Activated naive CD4-positive, alpha-beta T cell treated with anti-CD3 and anti-CD28 coated beads, Interleukin-2, amount 50 U/mL, for 24 hours (primary cell): ENCODE measurements around the gene MAOA.
"Not testable (repeated sequence)": the region's sequence is repeated elsewhere in the genome, so short reads cannot be mapped to it uniquely, and the experiment has no call there.

Experiments
- H3K27ac Mint-ChIP-seq: one replicate; pipeline ENCODE4 v1.8.0; 2021; ENCODE audit warnings: mild to moderate bottlenecking, mixed read lengths
- H3K27me3 Mint-ChIP-seq: one replicate; pipeline ENCODE4 v1.8.0; 2021; ENCODE audit warnings: mixed read lengths
- H3K36me3 Mint-ChIP-seq: one replicate; pipeline ENCODE4 v1.8.0; 2021; ENCODE audit warnings: mixed read lengths
- H3K4me1 Mint-ChIP-seq: one replicate; pipeline ENCODE4 v1.8.0; 2021; ENCODE audit warnings: mixed read lengths
- H3K4me3 Mint-ChIP-seq: one replicate; pipeline ENCODE4 v1.8.0; 2021; ENCODE audit warnings: mild to moderate bottlenecking, mixed read lengths
- H3K9me3 Mint-ChIP-seq: one replicate; pipeline ENCODE4 v1.8.0; 2021; ENCODE audit warnings: mixed read lengths

MAOA gene

DNA sequence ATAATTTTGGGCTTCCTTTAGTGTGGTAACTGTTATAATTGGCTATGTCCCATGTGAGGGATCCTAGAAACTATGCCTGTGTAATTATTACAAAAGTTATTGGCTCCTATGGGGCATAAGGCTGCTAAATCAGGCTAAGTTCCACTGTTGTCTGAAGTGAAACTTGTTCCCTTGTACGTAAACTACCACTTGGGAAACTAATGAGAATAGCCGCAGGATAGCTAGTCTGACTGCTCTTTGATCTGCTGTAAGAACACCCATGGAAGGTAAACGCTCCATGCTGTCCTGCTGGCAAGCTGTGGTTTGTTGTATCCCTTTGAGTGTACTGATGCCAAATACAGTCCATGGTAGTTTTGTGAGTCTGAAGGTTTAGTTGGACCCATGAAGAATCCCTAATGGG, 9.3 kb upstream of the MAOA start:
- H3K27ac Mint-ChIP-seq = no peak overlapping the region
- H3K9me3 Mint-ChIP-seq = no peaks in the 10 kb centered on the region
- H3K4me1 Mint-ChIP-seq = no peaks in the 10 kb centered on the region
- no peaks in the 10 kb centered on the region for H3K36me3 Mint-ChIP-seq
- no peak overlapping the region for H3K4me3 Mint-ChIP-seq
- H3K27me3 Mint-ChIP-seq = no peaks in the 10 kb centered on the region

DNA sequence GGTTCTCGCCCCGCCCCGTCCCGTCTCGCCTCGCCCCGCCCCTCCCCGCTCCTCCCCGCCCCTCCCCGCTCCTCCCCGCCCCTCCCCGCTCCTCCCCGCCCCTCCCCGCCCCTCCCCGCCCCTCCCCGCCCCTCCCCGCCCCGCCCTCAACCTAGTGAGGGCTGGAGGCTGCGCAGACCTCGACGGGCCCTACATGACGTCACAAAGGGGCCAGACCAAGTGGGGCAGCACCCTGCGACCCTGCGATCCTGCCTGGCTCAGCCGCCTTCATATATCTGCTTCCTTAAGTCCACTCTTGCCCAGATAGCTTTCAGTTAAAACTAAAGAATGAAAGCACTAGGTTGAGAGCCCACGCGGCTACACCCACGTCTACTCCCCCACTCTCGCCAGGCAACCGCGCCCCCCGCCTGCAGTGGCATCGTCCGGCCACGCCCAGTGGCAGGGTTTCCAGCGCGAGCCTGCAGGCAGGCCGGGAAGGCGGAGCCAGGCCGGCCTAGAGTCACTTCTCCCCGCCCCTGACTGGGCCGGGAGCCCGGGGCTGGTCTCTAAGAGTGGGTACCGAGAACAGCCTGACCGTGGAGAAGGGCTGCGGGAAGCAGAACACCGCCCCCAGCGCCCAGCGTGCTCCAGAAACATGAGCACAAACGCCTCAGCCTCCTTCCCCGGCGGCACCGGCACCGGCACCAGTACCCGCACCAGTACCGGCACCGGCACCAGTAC, 1.5 kb upstream of the MAOA start:
- peaks cover 4% of the 10 kb centered on the region for H3K4me1 Mint-ChIP-seq
- H3K4me3 Mint-ChIP-seq = peak overlapping the region; percentile 91
- H3K9me3 Mint-ChIP-seq = no peaks in the 10 kb centered on the region
- no peaks in the 10 kb centered on the region for H3K27me3 Mint-ChIP-seq
- H3K36me3 Mint-ChIP-seq = no peaks in the 10 kb centered on the region
- H3K27ac Mint-ChIP-seq = peak overlapping the region; percentile 98

DNA sequence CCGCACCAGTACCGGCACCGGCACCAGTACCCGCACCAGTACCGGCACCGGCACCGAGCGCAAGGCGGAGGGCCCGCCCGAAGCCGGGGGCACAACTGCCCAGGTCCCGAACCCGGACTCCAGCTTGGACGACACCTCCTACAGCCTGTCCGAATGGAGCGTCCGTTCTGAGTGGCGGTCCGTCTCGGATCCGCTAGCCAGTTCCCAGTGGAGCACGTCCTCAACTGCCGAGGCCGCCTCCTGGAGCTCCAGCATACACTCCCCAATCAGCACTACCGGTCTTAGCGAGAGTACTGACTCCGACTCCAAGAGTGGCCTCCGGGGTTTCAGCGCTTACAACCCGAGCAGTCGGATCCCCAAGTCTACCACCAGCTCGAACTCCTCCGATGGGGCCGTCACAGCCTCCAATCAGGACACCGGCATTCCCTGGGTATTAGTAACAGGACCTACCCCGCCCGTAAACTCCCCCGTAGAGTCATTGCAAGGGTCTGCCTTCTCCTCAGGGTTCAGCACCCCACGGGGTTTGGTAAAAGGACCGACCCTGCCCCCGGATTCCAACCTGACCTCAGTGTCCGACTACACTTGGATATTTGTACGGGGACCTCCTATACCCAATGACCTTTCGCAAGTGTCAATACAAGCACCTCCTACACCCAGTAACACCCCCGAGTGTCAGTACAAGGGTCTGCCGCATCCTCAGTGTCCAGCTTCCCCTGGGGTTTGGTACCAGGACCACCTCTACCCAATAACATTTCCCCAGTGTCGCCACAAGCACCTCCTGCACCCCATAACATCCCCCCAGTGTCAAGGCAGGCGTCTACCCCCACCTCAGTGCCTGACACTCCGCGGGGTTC, 721 bp upstream of the MAOA start:
- no peaks in the 10 kb centered on the region for H3K27me3 Mint-ChIP-seq
- peak overlapping the region; percentile 91 for H3K4me3 Mint-ChIP-seq
- H3K27ac Mint-ChIP-seq = no peak overlapping the region
- H3K9me3 Mint-ChIP-seq = no peaks in the 10 kb centered on the region
- no peaks in the 10 kb centered on the region for H3K36me3 Mint-ChIP-seq
- H3K4me1 Mint-ChIP-seq = peaks cover 4% of the 10 kb centered on the region

DNA sequence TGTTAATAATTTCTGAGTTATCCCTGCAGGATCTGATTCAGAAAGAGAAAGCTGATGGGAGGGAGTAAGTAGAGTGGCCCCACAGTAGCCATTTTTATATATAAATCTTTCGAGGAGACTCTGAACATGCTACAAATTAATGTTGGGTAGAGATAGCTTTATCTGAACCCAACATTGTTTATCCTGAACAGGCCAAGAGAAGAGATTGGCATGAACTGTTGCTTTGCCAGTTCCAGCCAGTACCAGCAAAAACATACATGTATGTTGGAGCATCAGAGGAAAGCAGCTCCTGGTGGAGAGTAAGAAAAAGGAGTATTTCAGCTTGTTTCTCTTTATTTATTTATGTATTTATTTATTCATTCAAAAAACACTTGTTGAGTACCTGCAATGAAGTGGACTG, 1.6 kb downstream of the MAOA start:
- Mint-ChIP-seq H3K36me3 (no peaks in the 10 kb centered on the region), H3K27me3 (no peaks in the 10 kb centered on the region), H3K4me1 (peaks cover 4% of the 10 kb centered on the region), H3K27ac (no peak overlapping the region), H3K9me3 (no peaks in the 10 kb centered on the region), H3K4me3 (no peak overlapping the region)

DNA sequence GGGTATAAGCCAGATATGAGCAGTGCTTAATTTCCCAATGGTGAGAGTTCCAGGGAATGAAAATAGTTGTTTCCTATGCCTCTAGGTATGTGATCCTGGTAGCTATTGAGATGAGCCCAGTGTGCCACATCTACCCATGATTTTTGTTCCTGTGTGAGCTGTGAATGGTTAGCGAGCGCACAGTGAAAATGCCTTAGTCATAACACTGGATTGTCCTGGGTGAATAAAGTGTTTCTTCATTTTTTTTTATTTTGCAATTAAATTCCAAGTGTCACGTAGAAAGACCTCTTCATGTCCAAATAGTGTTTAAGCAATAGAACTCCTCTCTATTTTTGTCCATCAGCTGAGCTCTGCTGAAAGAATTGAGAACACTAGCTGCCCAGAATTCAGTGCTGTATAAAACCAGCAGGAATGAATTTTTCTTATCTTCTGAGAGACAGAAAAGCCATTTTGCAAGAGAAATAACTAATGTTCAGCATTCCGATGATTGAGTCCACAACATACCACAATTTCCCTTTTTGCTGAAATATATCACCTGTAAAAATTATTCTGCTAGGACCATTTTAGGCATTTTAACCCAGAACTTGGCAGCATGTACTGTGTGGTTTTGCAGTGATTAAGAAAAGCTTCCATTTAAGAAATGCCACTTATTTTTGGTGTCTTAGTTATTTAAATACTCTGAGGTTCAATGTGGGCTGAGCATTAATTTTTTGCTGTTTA, 5.6 kb downstream of the MAOA start:
- Mint-ChIP-seq H3K27me3 (peaks cover 12% of the 10 kb centered on the region), H3K27ac (no peak overlapping the region), H3K36me3 (no peaks in the 10 kb centered on the region), H3K4me1 (no peaks in the 10 kb centered on the region), H3K4me3 (no peak overlapping the region), H3K9me3 (no peaks in the 10 kb centered on the region)

DNA sequence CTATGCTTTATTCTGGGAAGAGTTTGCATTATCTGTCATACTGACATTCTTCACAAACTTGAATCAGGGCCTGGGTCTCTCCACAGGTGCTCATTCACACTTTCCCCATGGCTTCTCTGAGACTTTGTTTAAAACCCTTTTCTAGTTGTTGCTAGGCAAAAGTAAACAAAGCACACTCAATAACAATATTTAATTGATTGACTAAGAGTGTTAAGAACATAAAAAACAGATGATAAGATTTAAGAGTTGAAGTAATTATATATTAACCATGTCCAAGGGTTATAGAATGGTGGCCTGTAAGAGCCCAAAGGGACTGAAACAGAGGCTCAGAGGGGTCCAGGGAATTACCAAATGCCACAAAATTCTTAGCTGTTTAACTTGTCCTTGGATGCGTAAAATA, 7.1 kb downstream of the MAOA start:
- H3K4me1 Mint-ChIP-seq = no peaks in the 10 kb centered on the region
- H3K36me3 Mint-ChIP-seq = no peaks in the 10 kb centered on the region
- no peak overlapping the region for H3K27ac Mint-ChIP-seq
- H3K27me3 Mint-ChIP-seq = peaks cover 12% of the 10 kb centered on the region
- H3K4me3 Mint-ChIP-seq = no peak overlapping the region
- no peaks in the 10 kb centered on the region for H3K9me3 Mint-ChIP-seq

DNA sequence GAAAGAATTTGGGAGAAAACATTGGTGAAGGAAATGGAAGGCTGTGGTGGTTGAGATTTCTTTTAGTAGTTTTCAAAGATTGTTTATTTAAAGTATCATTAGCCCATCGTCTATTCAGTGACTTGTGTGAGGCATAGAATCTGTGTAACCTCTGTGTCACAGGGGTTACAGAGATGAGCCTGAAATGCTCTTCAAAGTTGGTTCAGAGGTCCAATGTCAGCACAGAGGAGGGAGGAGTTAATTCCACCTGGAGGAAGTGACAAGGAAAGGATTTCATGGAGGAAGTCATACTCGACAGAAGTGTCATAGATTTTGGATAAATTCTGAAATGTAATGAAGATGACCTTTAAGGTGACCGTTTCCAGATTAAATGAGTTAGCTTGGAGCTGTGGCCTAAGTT, 8.2 kb downstream of the MAOA start:
- Mint-ChIP-seq H3K4me3 (no peak overlapping the region), H3K27me3 (peaks cover 13% of the 10 kb centered on the region), H3K4me1 (no peaks in the 10 kb centered on the region), H3K36me3 (no peaks in the 10 kb centered on the region), H3K27ac (no peak overlapping the region), H3K9me3 (no peaks in the 10 kb centered on the region)

DNA sequence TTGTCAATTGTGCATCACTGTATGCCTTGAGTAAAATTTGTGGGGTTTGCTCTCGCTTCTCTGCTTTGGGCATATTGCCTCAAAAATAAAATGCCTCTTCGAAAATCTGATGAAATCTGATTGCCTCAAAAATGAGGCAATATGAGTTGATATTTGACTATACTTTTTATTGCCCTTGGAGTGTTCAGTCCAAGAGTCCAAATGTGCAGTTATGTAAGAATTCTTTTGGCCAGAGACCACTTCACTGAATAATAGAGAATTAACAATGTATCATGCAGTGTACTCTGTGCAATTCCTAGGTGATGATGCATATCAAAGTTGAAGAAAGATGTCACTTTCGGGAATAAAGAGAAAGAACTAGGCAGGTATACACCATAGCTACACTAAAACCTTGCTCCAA, 8.6 kb downstream of the MAOA start:
- no peaks in the 10 kb centered on the region for H3K4me1 Mint-ChIP-seq
- H3K9me3 Mint-ChIP-seq = no peaks in the 10 kb centered on the region
- H3K27me3 Mint-ChIP-seq = peaks cover 15% of the 10 kb centered on the region
- H3K36me3 Mint-ChIP-seq = no peaks in the 10 kb centered on the region
- H3K4me3 Mint-ChIP-seq = no peak overlapping the region
- H3K27ac Mint-ChIP-seq = no peak overlapping the region

DNA sequence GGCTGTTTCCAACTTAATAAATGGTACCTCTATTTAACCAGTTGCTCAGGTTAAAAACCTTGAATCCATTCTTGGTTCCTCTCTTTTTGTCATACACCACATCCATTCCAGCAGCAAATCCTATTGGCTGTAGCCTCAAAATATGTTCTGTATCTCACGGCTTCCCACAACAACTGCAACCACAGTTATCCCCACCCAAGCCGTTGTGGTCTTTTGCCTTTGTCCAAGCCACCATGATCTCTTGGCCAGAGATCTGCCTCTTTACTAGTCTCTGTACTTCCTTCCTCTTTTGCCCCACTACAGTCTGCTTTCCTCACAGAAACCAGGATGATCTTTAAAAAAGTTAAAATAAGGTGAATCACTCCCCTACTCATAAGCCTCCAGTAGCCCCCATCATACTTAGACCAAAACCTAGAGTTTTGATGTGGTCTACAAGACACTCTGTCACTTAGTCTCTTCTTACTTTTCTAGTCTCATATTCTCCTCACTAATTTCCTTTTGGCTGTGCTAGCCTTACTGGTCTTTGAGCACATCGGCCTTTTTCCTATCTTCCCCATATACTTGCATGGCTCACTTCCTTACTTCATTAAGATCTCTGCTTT, 10.3 kb downstream of the MAOA start:
- Mint-ChIP-seq H3K27ac (peak overlapping the region; percentile 84), H3K36me3 (no peaks in the 10 kb centered on the region), H3K9me3 (no peaks in the 10 kb centered on the region), H3K27me3 (peaks cover 15% of the 10 kb centered on the region), H3K4me1 (no peaks in the 10 kb centered on the region), H3K4me3 (no peak overlapping the region)

DNA sequence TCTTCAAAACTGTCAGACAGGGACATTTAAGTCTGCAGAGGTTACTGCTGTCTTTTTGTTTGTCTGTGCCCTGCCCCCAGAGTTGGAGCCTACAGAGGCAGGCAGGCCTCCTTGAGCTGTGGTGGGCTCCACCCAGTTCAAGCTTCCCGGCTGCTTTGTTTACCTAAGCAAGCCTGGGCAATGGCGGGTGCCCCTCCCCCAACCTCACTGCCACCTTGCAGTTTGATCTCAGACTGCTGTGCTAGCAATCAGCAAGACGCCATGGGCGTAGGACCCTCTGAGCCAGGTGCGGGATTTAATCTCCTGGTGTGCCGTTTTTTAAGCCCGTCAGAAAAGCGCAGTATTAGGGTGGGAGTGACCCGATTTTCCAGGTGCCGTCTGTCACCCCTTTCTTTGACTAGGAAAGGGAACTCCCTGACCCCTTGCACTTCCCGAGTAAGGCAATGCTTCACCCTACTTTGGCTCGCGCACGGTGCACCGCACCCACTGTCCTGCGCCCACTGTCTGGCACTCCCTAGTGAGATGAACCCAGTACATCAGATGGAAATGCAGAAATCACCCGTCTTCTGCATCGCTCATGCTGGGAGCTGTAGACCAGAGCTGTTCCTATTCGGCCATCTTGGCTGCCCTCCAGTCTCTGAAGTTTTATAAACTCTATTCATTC, 20.0 kb downstream of the MAOA start:
- not testable (repeated sequence) for H3K4me1 Mint-ChIP-seq, H3K27me3 Mint-ChIP-seq, H3K36me3 Mint-ChIP-seq, H3K4me3 Mint-ChIP-seq, H3K9me3 Mint-ChIP-seq, H3K27ac Mint-ChIP-seq

DNA sequence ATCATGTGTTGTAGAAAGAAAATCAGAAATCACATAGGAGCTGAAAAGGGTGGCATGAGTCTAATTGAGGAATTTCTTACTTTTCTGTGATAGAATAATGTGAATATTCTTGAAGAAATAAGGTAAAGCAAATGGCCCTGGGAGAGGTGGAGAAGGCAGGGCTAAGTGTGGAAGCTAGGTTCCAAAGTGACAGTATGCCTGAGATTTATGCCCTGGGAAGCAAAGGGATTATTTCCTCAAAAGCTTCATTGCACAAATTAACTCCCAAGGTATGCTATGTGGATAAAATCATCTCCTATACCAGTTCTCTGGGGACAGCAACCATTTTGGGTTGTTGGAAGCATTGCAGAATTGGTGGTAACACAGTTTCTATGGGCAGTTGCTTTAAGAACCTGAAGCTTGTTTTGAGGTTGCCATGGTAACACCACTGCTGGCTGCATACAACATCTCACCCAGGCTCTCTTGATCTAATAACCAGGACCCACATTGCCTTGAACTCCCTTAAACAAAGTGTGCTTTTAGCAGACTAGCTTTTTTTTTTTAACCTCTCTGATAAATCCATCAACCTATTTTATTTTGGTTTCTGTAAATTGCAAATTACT, 21.0 kb downstream of the MAOA start:
- no peak overlapping the region for H3K27ac Mint-ChIP-seq
- H3K27me3 Mint-ChIP-seq = no peaks in the 10 kb centered on the region
- no peaks in the 10 kb centered on the region for H3K9me3 Mint-ChIP-seq
- H3K4me1 Mint-ChIP-seq = no peaks in the 10 kb centered on the region
- no peak overlapping the region for H3K4me3 Mint-ChIP-seq
- no peaks in the 10 kb centered on the region for H3K36me3 Mint-ChIP-seq

DNA sequence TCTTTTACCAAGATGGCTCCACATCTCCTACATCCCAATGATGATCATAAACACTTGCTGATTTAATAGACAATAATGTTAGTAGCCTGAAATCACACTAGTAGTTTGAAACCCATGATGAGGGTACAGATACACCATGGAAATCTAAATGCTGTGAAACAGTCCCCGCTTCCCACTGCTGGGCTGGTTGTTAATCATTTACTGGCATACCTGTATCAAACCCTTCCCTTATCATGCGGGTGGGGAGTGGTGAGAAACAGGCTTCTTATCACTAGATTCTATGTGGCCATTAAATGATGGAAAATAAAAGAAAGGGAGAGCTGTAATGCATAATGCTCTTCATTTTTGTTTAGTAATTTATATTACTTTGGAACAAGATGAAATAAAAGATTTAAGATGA, 21.9 kb downstream of the MAOA start:
- no peaks in the 10 kb centered on the region for H3K27me3 Mint-ChIP-seq
- no peaks in the 10 kb centered on the region for H3K4me1 Mint-ChIP-seq
- no peak overlapping the region for H3K4me3 Mint-ChIP-seq
- H3K27ac Mint-ChIP-seq = no peak overlapping the region
- no peaks in the 10 kb centered on the region for H3K9me3 Mint-ChIP-seq
- H3K36me3 Mint-ChIP-seq = no peaks in the 10 kb centered on the region

DNA sequence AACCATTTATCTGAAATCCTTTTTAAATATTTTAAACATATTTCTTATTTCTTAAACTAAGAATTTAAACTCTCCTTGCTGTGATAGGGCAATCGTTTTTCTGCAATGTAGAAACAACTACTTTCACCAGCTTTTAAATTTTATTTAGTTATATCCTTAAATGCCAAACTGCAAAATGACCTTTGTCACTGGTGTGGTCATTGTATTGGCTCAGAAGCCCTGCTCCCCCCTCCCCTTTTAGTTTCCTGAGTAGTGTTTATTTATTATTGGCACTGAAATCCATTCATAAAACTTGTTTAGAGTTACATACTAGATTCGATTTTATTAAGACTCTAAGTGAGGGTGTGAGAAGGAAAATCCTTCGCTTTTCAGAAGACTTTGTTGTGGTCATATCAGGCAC, 23.0 kb downstream of the MAOA start:
- Mint-ChIP-seq H3K27me3 (no peaks in the 10 kb centered on the region), H3K4me3 (no peak overlapping the region), H3K4me1 (no peaks in the 10 kb centered on the region), H3K36me3 (no peaks in the 10 kb centered on the region), H3K27ac (no peak overlapping the region), H3K9me3 (no peaks in the 10 kb centered on the region)

DNA sequence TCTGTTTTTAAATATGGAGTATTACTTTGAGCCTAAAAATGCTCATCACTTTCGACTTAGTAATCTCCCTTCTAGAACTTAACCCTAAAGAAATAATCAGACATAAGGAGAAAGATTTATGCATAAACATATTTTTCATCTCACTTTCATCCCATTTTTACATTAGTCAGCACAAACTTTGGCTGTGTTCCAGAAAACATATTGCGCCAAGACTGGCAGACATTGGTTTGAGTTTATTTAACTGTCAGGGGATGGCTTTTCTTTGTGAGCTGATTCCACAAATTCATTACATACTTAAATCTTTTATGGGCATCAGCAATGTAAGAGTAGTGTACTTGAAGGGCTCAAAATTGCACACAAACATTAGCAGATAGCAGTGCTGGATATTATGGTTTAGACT, 23.7 kb downstream of the MAOA start:
- H3K27ac Mint-ChIP-seq = no peak overlapping the region
- H3K9me3 Mint-ChIP-seq = no peaks in the 10 kb centered on the region
- no peaks in the 10 kb centered on the region for H3K27me3 Mint-ChIP-seq

DNA sequence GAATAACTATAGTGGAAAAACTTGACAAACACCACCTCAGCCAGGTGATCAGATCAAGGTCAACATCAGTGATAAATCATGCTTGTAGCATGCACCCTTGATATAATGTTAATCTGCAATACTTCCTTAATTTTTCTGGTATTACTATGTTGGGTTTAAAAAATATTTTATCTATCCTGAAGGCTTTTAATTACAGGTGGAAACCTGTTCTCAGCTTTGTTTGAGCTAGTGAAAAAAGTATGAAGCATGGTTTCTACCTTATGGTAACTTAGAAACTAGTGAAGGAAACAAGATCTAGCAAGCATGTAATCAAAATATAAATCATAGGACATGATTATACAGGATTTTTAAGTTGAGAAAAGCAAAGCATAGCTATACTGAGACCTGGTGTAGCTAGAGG, 26.6 kb downstream of the MAOA start:
- H3K4me3 Mint-ChIP-seq = no peak overlapping the region
- no peaks in the 10 kb centered on the region for H3K27me3 Mint-ChIP-seq
- no peak overlapping the region for H3K27ac Mint-ChIP-seq
- no peaks in the 10 kb centered on the region for H3K9me3 Mint-ChIP-seq
- no peaks in the 10 kb centered on the region for H3K4me1 Mint-ChIP-seq
- H3K36me3 Mint-ChIP-seq = no peaks in the 10 kb centered on the region

More for the DNA sequence above, 23.7 kb downstream of the MAOA start:
- Mint-ChIP-seq H3K4me1 (no peaks in the 10 kb centered on the region), H3K4me3 (no peak overlapping the region), H3K36me3 (no peaks in the 10 kb centered on the region)
